Small intestine (tissue), 7 donors: ENCODE data around the gene ATF7IP2. TPM values are rescaled to one million over a fixed set of nuclear protein-coding genes. Genes with fewer than 3 reads are reported as not detected.

Experiments
- DNase-seq, 2 donors: peaks; one replicate each; pipeline versions ENCODE4 v3.0.0 to v3.0.0-alpha.2; 2013
- FAIRE-seq: peaks from 2 replicates; lab custom pipeline; 2012; peaks lifted over from hg19 to GRCh38; lab: Jason Lieb, UNC
- H3K27ac ChIP-seq, 3 donors: one replicate each; pipeline ENCODE4 v1.5.1; 2013; ENCODE audit warnings: low read length in 2 of 3, mild to moderate bottlenecking in 2 of 3, control low read depth in 1 of 3, inconsistent platforms in 1 of 3, low read depth in 1 of 3, moderate library complexity in 1 of 3
- H3K27me3 ChIP-seq, 3 donors: one replicate each; pipeline ENCODE4 v1.6.1; 2013; ENCODE audit warnings: low read length in 3 of 3, inconsistent platforms in 1 of 3; ENCODE audit not compliant: control insufficient read depth in 3 of 3, insufficient read depth in 3 of 3
- H3K36me3 ChIP-seq, 3 donors: one replicate each; pipeline ENCODE4 v1.6.1; 2013; ENCODE audit warnings: low read length in 3 of 3, inconsistent platforms in 1 of 3, low read depth in 1 of 3, mild to moderate bottlenecking in 1 of 3, moderate library complexity in 1 of 3; ENCODE audit not compliant: control insufficient read depth in 3 of 3, insufficient read depth in 2 of 3
- H3K4me1 ChIP-seq, 3 donors: one replicate each; pipeline ENCODE4 v1.6.1; 2013; ENCODE audit warnings: low read length in 2 of 3, inconsistent platforms in 1 of 3, low read depth in 1 of 3, mild to moderate bottlenecking in 1 of 3, moderate library complexity in 1 of 3; ENCODE audit not compliant: control insufficient read depth in 3 of 3, insufficient read depth in 2 of 3
- H3K4me3 ChIP-seq, 3 donors: one replicate each; pipeline ENCODE4 v1.5.1; 2013; ENCODE audit warnings: low read length in 3 of 3, control low read depth in 1 of 3, inconsistent platforms in 1 of 3, low read depth in 1 of 3, mild to moderate bottlenecking in 1 of 3, moderate library complexity in 1 of 3
- H3K9me3 ChIP-seq, 2 donors: one replicate each; pipeline ENCODE4 v1.6.1; 2013; ENCODE audit warnings: low read depth in 1 of 2, low read length in 1 of 2; ENCODE audit not compliant: control insufficient read depth in 2 of 2, insufficient read depth in 1 of 2
- WGBS, 3 donors: extraction: QIAGEN DNeasy Blood & Tissue Kit; methylation state at CpG; one replicate each; pipeline ENCODE4 v1.1.7; 2013; 5-methylcytosine and 5-hydroxymethylcytosine counted together
- polyA plus RNA-seq, 4 donors: library from polyadenylated mRNA; stranded (reverse) in 3 of 4; unstranded in 1 of 4; fragments of 200-250 nt in 3 of 4; fragments of 120-200 nt in 1 of 4; gene quantifications; one replicate each; pipeline versions ENCODE4 v1.2.1 to v1.2.3, GENCODE V29; 2013
- donor health status: healthy with polysubstance abuse.
- donor health status: control.
- donor health status: control.
- donor health status: Bipolar disorder and iron deficiency.
- donor health status: healthy.

The ATF7IP2 gene
- polyA plus RNA-seq, 4 donors, result 9.6 to 58.2 (median 23.7) TPM

DNA sequence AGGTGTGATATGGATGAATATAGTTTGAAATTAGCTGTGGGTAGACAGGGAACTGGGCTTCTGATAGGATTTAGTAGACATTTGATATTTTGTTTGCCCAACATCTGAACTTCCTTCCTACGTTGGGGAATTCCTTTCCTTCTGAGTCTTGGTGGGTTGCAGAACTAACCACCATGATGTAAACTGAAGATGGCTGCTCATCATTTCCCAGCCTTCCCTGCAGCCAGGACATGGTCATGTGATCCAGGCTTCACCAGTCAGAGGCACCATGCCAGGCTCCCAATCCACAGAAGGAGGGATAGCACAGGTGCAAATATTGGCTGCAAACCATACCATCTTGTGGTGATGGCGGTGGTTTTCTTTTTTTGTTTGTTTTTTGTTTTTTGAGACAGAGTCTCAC is 137.1 kb downstream of the ATF7IP2 start:
- DNase-seq, result no peak
- FAIRE-seq, result no peak
- Histone ChIP-seq H3K9me3 (no peaks in the 10 kb centered on the region), H3K36me3 (no peaks in the 10 kb centered on the region), H3K27ac (no peak overlapping the region), H3K4me1 (no peaks in the 10 kb centered on the region), H3K27me3 (no peaks in the 10 kb centered on the region), H3K4me3 (no peak overlapping the region)
- 76 to 89% (median 80%) methylated on average over 2 of the region's 2 CpGs for WGBS, 3 donors

DNA sequence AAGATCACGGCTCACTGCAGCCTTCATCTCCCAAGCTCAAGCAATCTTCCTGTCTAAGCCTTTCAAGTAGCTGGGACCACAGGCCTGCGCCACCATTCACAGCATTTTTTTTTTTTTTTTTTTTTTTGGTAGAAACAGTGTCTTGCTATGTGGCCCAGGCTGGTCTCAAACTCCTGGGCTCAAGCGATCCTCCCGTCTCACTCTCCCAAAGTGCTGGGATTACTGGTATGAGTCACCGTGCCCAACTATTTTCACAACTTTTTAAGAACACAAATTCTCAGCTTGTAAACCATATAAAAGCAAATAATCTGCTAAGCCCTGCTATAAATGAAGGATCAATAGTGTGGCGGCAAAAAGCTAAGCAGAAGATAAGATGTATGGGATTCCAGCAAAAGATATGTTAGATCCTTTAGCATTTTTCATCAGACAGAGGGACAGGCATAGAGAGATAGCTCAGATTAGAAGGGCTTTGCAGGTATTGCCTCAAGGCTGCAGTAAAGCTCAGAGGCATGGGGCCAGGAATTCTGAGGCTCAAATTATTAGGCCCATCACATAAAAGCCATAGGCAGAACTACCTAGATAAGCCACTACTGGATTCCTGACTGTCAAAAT is 139.5 kb downstream of the ATF7IP2 start:
- whole genome bisulfite sequencing, 3 donors, result 83 to 89% (median 85%) methylated on average over 6 of the region's 6 CpGs

DNA sequence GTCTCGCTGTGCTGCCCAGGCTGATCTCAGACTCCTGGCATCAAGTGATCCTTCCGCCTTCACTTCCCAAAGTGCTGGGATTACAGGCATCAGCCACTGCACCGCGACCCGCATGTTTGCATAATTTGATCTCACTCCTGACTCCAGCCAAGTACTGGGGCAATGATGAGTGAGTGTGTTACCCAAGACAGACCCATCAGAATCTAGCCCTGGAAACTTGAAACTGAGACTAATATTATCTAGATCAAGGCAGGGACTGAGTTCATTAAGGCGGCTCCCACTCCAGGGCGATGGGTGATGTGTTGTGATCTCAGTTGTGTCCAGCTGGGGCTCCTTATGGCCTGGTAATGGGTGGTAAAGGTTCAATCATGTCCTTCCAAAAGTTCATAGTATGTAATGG is 141.1 kb downstream of the ATF7IP2 start:
- H3K9me3 ChIP-seq, result no peaks in the 10 kb centered on the region
- no peak for FAIRE-seq
- DNase-seq, result no peak
- H3K4me1 ChIP-seq, result no peaks in the 10 kb centered on the region
- H3K27ac ChIP-seq, result no peak overlapping the region
- H3K27me3 ChIP-seq, result no peaks in the 10 kb centered on the region
- H3K4me3 ChIP-seq, result no peak overlapping the region
- H3K36me3 ChIP-seq, result peaks cover 0 to 4% (median 2%) of the 10 kb centered on the region in 3 donors
- 83 to 97% (median 89%) methylated on average over 7 of the region's 7 CpGs for WGBS, 3 donors

More for the DNA sequence above, 139.5 kb downstream of the ATF7IP2 start:
- no peaks in the 10 kb centered on the region for H3K9me3 ChIP-seq
- no peaks in the 10 kb centered on the region for H3K27me3 ChIP-seq
- DNase-seq (no peak), FAIRE-seq (no peak)
- no peaks in the 10 kb centered on the region for H3K4me1 ChIP-seq
- H3K36me3 ChIP-seq, result no peaks in the 10 kb centered on the region
- H3K27ac ChIP-seq, result no peak overlapping the region
- H3K4me3 ChIP-seq, result no peak overlapping the region

DNA sequence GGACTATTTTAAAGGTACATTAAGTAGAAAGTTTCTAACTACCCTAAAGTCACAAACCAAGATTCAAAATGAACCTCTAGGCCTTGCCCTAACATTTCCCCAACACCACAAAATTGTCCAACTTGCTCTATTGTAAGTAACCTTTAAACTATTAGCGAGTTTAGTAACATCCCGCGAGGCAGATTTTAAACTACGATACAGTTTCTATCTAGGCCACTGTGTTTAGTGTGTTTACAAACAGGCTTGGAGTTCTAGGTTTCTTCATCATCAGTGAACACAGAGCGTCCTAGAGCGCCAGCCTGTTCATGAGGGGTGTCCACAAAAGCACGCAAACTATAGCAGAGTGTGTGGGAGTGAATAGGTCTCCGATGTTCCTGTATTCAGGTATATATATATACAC is 142.8 kb downstream of the ATF7IP2 start:
- no peak overlapping the region for H3K4me3 ChIP-seq
- H3K4me1 ChIP-seq, result no peaks in the 10 kb centered on the region
- H3K27me3 ChIP-seq, result no peaks in the 10 kb centered on the region
- H3K36me3 ChIP-seq, result peaks cover 2 to 5% (median 4%) of the 10 kb centered on the region in 3 donors
- WGBS, 3 donors, result 96 to 97% (median 97%) methylated on average over 8 of the region's 8 CpGs
- no peak for DNase-seq
- no peak for FAIRE-seq
- H3K9me3 ChIP-seq, result no peaks in the 10 kb centered on the region
- H3K27ac ChIP-seq, result no peak overlapping the region

DNA sequence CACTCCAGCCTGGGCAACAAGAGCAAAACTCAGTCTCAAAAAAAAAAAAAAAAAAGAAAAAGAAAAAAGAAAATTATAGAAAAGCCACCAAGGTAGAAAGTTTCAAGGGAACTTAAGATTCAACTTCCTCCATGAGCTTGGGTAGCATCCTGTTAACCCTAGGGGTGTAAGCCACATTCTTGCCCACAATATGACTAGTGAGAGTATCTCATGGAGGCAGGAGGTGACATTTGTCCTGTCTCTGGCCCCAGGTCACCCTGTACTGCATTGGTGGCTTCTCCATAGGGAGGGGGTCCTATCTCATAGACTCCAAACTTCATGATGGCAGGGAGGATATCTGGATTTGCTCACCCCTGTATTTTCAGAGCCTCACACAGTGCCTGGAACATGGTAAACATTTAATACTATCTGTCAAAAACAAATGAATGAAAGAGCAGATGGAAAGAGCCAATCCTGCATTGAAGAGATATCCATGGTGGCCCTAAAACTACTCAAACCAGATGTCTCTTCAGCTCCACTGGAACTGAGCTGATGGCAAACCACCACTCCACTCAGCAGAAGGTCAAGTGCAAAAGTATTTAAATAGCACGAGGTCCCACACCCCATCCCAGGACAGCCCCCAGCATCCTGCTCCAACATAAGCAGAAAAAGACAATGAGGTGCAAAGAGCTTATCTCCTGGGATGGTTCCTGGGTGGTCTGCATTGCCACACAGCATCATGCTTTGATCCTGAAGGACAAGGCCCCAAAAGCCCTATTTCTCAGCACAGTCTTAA is 144.2 kb downstream of the ATF7IP2 start:
- no peak for FAIRE-seq

DNA sequence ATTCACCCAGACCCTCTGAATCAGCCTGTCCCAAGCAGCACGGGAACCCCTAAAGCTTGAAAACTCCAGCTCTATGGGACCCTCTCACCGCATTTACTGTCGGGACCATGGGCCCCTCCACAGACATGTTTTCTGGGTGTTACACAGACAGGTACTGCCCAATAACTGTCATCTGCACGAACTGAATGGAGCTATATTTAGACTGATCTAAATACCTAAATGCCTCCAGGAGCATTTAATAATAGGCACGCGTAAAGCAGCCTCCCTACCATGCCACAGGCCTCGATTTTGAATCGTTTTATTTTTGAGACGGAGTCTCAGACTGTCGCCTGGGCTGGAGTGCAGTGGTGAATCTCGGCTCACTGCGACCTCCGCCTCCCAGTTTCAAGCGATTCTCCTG is 144.8 kb downstream of the ATF7IP2 start:
- no peak overlapping the region for H3K27ac ChIP-seq
- no peaks in the 10 kb centered on the region for H3K27me3 ChIP-seq
- DNase-seq (no peak), FAIRE-seq (no peak)
- H3K36me3 ChIP-seq, result peaks cover 2 to 8% (median 6%) of the 10 kb centered on the region in 3 donors
- H3K9me3 ChIP-seq, result no peaks in the 10 kb centered on the region
- no peaks in the 10 kb centered on the region for H3K4me1 ChIP-seq
- H3K4me3 ChIP-seq, result no peak overlapping the region
- 86 to 90% (median 88%) methylated on average over 14 of the region's 14 CpGs for WGBS, 3 donors

More for the DNA sequence above, 144.2 kb downstream of the ATF7IP2 start:
- no peaks in the 10 kb centered on the region for H3K4me1 ChIP-seq
- no peaks in the 10 kb centered on the region for H3K27me3 ChIP-seq
- no peaks in the 10 kb centered on the region for H3K9me3 ChIP-seq
- H3K36me3 ChIP-seq, result peaks cover 2 to 6% (median 4%) of the 10 kb centered on the region in 3 donors
- H3K27ac ChIP-seq, result no peak overlapping the region
- DNase-seq, result no peak
- no peak overlapping the region for H3K4me3 ChIP-seq
- 78 to 88% (median 79%) methylated on average over 1 of the region's 1 CpG for WGBS, 3 donors

DNA sequence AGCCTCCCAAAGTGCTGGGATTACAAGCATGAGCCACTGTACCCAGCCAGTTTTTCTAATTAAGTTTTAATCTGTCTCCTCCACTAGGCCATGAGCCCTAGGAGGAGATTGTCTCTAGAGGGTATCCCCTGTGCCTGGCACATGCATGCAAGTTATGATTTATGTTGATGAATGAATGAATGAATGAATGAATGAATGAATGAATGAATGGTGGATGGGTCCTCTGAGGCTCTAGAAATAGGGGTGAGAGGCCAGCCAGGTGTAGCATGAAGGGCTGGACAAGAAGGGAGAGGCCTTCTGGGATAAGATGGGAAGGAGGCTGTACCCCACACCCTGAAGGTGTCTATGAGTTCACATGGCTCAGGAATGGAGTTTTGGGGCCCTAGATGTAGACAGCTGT is 145.7 kb downstream of the ATF7IP2 start:
- Histone ChIP-seq H3K27me3 (no peaks in the 10 kb centered on the region), H3K4me1 (no peaks in the 10 kb centered on the region), H3K9me3 (no peaks in the 10 kb centered on the region), H3K4me3 (no peak overlapping the region), H3K36me3 (peaks cover 2 to 8% (median 6%) of the 10 kb centered on the region in 3 donors), H3K27ac (no peak overlapping the region)
- FAIRE-seq (no peak), DNase-seq (no peak)
